ENCODE data around the gene RNF2.
"Not testable (repeated sequence)": the region's sequence is repeated elsewhere in the genome, so short reads cannot be mapped to it uniquely, and the experiment has no call there.

Gene RNF2
- total RNA-seq = 34.8 to 36.7 reads per million in 2 experiments

- peak; percentile 67 for DNase-seq (ENCODE audit: low read depth)
Measured at GRCh38 chr1:185044981-185045813, at the start of gene RNF2. RNF2 (plus strand) TSS chr1:185045558; CDS start chr1:185087554, 41,996 bp downstream.

- not testable (repeated sequence) for DNase-seq (ENCODE audit: low read depth)
Measured at GRCh38 chr1:184999974-185000373, 45.4 kb upstream of the RNF2 start.

GRCh38 chr1:185001312-185001880 is 44.0 kb upstream of the RNF2 start:
- DNase-seq (ENCODE audit: low read depth) = not testable (repeated sequence)

GRCh38 chr1:185008838-185009237 is 36.5 kb upstream of the RNF2 start:
- no peak for DNase-seq (ENCODE audit: low read depth)

- no peak for DNase-seq (ENCODE audit: low read depth)
Measured at GRCh38 chr1:185010361-185010760, 35.0 kb upstream of the RNF2 start.

- DNase-seq (ENCODE audit: low read depth) = no peak
Measured at GRCh38 chr1:185014941-185015340, 30.4 kb upstream of the RNF2 start.

- DNase-seq (ENCODE audit: low read depth) = no peak
Measured at GRCh38 chr1:185015631-185016030, 29.7 kb upstream of the RNF2 start.

- no peak for DNase-seq (ENCODE audit: low read depth)
Measured at GRCh38 chr1:185016880-185017279, 28.5 kb upstream of the RNF2 start.

GRCh38 chr1:185017338-185017737 is 28.0 kb upstream of the RNF2 start:
- DNase-seq (ENCODE audit: low read depth) = no peak

- DNase-seq (ENCODE audit: low read depth) = no peak
Measured at GRCh38 chr1:185017966-185018365, 27.4 kb upstream of the RNF2 start.

GRCh38 chr1:185027252-185027882 is 18.0 kb upstream of the RNF2 start:
- no peak for DNase-seq (ENCODE audit: low read depth)

- DNase-seq (ENCODE audit: low read depth) = no peak
Measured at GRCh38 chr1:185033686-185034085, 11.7 kb upstream of the RNF2 start.

GRCh38 chr1:185035258-185035657 is 10.1 kb upstream of the RNF2 start:
- no peak for DNase-seq (ENCODE audit: low read depth)

GRCh38 chr1:185038813-185039376 is 6.5 kb upstream of the RNF2 start:
- no peak for DNase-seq (ENCODE audit: low read depth)

- DNase-seq (ENCODE audit: low read depth) = no peak
Measured at GRCh38 chr1:185039726-185040407, 5.5 kb upstream of the RNF2 start.

GRCh38 chr1:185040408-185040735 is 5.0 kb upstream of the RNF2 start:
- no peak for DNase-seq (ENCODE audit: low read depth)

GRCh38 chr1:185041742-185042141 is 3.6 kb upstream of the RNF2 start:
- DNase-seq (ENCODE audit: low read depth) = no peak

GRCh38 chr1:185042737-185043136 is 2.6 kb upstream of the RNF2 start:
- DNase-seq (ENCODE audit: low read depth) = no peak

- DNase-seq (ENCODE audit: low read depth) = no peak
Measured at GRCh38 chr1:185044387-185044786, 971 bp upstream of the RNF2 start.

GRCh38 chr1:185045814-185046492 is 595 bp downstream of the RNF2 start:
- DNase-seq (ENCODE audit: low read depth) = peak; percentile 1

- no peak for DNase-seq (ENCODE audit: low read depth)
Measured at GRCh38 chr1:185046668-185047067, 1.3 kb downstream of the RNF2 start.

- DNase-seq (ENCODE audit: low read depth) = no peak
Measured at GRCh38 chr1:185049670-185050069, 4.3 kb downstream of the RNF2 start.

Data from T follicular helper cell (primary cell).